A673 (cell line): Measurements from ENCODE around the gene SSR1.

Experiments
- EZH2 ChIP-seq: fragments of 200-600 bp; sonication (generic); IDR thresholded peaks from 2 replicates; pipeline ENCODE4 v1.6.1; 2017; ENCODE audit warnings: borderline replicate concordance, low read depth, mild to moderate bottlenecking, mixed read lengths, antibody characterized with exemption, low read length; ENCODE audit not compliant: poor library complexity, severe bottlenecking
- TF ChIP-seq, protein P1 (sequence below): fragments of 300-800, 200-600 bp; sonication (generic); conservative IDR thresholded peaks from 2 replicates; pipeline ENCODE4 v1.5.1; 2017; ENCODE audit warnings: low read depth, mild to moderate bottlenecking, antibody characterized with exemption, low read length, moderate library complexity, mixed read lengths

DNA sequence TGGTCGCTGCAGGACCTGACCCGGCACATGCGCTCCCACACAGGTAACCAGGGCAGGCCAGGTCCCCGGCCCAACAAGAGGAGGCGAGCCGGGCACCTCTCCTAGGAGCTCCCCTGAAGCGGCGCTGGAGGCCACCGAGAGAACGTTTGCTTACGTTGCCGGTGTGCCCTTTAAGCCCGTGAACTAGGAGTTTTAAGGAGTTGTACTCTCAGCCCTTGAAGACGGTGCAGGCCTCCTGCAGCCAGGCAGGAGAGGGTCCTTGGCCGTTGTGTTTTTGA, 65.9 kb downstream of the SSR1 start:
- TF ChIP-seq EZH2, result no peak
- TF ChIP-seq, protein P1, sequence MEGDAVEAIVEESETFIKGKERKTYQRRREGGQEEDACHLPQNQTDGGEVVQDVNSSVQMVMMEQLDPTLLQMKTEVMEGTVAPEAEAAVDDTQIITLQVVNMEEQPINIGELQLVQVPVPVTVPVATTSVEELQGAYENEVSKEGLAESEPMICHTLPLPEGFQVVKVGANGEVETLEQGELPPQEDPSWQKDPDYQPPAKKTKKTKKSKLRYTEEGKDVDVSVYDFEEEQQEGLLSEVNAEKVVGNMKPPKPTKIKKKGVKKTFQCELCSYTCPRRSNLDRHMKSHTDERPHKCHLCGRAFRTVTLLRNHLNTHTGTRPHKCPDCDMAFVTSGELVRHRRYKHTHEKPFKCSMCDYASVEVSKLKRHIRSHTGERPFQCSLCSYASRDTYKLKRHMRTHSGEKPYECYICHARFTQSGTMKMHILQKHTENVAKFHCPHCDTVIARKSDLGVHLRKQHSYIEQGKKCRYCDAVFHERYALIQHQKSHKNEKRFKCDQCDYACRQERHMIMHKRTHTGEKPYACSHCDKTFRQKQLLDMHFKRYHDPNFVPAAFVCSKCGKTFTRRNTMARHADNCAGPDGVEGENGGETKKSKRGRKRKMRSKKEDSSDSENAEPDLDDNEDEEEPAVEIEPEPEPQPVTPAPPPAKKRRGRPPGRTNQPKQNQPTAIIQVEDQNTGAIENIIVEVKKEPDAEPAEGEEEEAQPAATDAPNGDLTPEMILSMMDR, result no peak
